CD4-positive, alpha-beta T cell treated with Interleukin-6 for 4 hours (primary cell): ENCODE results near the gene ERC1.

Experiments used
- DNase-seq: peaks from one replicate; pipeline ENCODE4 v3.0.0-alpha.2; 2020; ENCODE audit warnings: mixed read lengths

The ERC1 gene

DNA sequence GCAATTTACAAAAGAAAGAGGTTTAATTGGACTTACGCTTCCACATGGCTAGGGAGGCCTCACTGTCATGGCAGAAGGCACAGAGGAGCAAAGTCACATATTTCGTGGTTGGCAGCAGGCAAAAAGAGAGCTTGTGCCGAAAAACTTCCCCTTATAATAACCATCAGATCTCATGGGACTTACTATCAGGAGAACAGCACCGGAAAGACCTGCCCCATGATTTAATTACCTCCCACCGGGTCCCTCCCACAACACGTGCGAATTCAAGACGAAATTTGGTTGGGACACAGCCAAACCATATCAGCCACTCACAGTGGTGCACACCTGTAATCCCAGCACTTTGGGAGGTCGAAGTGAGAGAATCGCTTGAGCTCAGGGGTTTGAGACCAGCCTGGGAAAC, 534.8 kb downstream of the ERC1 start:
- no peak for DNase-seq

DNA sequence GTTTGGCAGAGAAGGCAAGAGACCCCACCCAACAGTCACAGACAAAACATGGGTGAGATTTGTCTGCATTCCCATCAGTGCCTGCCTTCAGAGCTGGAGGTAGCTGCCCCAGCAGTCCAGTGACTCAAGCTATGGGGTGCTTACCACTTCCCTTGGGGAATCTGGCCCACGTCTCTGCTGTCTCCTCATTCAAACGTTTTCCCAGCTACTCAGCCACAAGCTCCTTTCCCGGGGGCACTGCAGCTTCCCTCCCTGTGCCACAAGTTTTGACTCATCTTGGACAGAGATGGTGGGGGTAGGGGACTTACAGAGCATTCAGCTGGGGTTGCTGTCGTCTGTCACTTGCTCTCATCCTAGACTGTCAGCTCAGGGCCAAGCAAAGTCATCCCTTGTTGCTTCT, 536.8 kb downstream of the ERC1 start:
- no peak for DNase-seq

DNA sequence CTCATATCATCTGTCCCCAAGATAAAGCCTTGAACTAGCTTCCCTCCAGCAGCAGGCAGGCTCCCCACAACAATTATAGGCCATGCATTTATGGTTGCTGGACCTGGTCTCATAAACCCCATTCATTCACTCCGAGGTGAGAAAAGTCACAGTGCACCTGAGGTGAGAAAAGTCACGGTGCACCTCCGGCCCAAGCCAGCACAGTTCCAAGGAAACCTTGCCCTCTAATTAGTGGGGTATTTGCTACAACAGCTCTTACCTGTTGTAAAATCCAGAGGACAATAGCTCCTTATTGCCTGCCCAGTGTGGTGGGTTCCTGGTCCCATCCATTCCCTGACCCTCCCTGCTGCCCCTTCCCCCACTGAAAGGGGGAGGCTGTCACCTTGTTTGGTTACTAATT, 537.8 kb downstream of the ERC1 start:
- no peak for DNase-seq

DNA sequence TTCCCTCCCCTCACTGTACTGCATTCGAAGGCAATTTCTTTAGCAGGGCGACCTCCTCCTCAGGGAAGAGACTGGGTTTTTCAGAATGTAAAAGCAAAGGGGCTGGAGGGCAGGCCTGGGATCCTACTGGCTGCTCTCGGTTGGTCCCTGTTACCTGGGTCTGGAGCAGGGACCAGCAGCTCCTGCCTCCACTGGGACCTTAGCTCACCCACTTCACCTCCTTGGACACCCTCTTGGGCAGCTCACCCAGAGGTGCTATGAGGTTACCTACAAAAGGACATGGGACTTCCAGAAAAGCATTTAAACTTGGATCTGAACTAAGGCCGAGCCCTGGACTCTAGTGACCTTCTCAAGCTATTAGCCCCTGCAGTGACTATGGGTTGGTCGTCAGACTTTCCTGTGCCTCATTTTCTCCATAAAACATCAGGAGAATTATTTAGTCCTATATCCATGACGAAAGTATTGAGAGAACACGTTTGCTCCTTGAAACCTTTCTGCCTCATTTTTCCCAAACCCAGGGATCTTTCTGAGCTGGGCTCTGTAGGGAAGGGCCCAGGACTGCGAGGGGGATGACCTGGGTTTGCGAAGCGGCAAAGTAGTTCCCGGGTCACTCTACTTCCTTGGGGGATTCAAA, 538.3 kb downstream of the ERC1 start:
- no peak for DNase-seq

DNA sequence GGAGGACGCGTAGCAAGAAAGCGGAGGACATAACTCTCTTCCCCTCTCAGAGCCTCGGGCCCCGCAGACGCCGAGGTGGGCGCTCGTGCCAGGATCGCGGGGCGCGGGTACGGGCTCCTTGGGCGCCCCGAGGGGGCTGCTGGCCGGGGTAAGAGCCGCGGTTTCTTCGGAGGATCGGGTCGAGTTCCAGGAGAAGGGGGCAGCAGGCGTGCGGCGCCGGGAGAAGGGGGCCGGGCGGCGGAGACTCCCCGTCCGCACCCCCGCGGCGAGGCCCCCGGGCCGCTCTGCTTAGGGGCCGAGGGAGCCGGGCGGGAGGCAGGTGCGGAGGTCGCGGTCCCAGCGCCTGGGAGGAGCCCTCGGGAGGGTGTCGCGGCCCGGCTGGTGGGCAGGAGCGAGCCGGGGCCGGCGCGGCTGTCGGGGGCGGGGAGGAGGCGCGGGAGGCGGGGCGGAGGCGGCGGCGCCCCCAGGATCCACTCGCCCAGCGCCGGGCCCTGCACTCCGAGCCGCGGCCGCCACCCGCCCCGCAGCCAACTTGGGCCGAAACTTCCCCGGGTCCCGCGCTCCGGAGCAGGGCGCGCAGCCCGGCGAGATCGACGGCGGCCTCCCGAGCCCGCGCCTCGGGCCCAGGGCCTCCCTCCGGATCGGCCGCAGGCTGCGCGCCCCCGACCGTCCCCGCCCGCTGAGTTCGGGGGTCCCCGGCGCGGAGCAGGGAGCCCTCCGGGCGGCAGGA, 539.0 kb downstream of the ERC1 start:
- peak; percentile 27 for DNase-seq

DNA sequence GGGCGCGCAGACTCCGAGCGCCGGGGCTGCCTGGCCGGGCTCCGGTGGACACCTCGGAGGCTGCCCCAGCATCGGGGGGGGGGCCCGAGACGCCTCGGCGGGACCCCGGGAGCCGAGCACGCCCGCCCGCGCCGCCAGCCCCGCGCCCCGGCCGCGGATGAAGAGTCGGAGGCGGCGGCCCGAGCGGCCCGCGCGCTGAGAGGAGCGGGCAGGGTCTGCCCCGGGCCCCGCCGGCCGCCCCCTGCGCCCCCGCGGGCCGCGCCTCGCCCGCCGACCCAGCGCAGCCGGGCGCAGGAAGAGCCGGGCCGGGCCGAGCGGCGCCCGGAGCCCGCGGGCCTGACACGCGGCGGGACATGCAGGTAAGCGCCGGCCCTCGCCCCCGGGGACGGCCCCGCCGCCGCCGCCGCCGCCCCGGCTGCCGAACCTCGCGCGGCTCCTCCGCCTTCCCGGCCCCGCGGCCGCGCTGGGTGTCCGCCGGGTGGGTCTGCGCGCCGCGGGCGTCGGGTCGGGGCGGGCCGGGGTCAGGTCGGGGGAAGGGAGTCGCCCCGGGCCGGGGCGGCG, 539.6 kb downstream of the ERC1 start:
- no peak for DNase-seq

DNA sequence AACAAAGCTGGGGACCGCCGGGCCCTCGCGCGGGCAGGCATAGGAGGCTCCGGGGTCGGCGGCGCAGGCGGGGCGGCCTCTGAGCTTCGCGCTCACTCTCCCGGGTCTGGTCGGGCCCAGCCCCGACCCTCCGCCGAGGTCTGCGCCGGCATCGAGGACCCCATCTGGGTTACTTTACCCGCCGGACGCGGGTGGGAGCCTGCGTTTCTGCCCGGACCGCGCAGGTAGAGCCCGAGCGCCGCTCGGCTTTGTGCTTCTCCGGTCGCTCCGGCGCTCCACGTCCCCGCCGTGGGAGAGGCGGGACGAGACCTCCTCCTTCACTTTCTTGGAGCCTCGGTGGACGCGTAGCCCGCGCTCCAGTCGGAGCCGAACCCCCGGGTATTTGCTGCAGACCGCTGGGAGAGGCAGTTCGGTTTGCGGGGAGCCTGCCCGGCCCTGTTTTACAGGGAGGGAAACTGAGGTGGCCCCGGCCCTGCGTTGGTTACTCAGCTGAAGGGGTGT, 540.2 kb downstream of the ERC1 start:
- peak; percentile 9 for DNase-seq

DNA sequence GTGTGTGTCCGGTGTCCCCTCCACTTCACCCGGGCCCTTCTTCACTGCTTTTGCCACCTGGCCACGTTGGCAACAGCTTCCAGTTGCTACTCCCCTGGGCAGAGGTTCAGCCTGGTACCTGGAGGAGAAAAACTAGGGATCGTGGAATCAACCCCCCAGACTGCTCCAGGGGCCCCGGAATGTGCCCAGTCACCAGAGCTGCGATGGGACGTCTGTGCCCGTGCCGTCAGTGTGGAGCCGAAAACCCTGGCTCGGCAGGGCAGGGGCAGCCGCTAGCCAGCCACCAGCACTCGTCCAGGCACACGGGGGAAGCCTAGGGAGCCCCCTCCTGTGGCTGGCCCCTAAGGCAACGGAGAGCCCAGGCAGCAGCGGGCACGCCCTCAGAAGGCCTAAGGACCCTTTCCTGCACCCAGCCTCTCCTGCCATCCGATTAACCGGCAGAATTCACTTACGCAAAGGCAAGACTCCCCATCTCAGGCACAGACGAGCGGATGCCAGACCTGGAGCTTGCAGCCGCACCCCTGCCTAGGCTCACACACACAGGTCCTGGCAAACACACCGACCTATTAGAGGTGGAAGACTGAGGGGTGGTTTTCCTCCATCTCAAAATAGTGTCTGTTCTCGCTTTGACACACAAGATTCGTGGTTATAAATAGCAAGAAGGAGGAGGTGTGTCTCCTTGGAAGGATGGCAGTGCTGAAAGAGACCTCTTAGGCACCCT, 540.8 kb downstream of the ERC1 start:
- DNase-seq = no peak

DNA sequence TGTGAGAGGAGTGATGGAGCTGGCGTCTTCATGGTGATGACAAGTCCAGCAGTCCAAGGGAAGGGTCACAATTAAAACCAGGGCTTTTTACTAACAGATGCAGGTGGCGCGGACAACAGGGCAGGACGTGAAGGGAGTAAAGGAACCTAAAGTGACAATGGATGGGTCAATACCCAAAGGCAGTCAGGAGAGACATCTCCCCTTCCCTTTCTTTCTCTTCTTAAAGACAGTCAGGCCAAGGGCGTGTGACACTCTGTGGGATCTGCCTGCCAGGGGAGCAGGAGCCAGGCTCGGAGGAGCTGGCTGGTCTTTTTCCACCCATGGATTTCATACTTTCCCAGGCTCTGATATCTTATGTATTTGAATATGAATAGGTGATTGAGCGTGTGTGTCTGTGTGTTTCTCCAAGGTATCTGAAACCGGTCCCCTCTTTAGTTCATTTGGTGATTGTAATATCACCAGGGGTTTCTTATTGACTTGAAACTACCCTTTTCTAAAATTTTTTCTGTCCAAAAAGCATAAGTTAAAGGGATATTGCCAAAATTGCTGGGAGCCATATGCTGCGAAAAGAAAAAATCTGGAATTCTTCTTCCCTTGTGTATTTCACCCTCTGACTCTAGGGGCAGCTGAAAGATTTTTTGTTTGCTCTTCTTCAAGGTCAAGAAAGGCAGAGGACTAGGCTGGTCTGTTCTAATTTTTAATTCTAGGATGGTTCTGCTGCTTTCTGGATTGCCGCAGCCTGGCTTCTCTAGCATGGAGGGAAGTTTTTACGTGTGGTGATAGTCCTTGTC, 541.5 kb downstream of the ERC1 start:
- no peak for DNase-seq

DNA sequence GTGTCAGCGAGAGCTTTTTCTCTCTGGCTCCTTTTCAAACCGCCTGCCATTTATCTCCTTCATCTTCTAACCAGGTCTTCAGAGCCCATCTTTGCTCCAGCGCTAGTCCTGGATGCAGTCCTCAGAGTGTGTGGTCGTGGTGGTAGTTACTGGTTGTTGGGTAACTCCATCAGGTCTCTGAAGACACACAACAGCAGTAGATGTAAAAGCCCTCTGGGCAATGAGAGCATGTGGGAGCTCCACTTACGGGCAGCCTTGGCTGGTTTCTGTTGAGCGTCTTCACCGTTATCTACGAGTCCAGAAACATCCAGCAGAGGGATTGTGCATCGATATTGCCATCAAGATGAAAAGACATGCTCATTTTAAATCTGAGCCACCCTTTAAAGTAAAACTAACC, 542.2 kb downstream of the ERC1 start:
- DNase-seq = peak; percentile 23

DNA sequence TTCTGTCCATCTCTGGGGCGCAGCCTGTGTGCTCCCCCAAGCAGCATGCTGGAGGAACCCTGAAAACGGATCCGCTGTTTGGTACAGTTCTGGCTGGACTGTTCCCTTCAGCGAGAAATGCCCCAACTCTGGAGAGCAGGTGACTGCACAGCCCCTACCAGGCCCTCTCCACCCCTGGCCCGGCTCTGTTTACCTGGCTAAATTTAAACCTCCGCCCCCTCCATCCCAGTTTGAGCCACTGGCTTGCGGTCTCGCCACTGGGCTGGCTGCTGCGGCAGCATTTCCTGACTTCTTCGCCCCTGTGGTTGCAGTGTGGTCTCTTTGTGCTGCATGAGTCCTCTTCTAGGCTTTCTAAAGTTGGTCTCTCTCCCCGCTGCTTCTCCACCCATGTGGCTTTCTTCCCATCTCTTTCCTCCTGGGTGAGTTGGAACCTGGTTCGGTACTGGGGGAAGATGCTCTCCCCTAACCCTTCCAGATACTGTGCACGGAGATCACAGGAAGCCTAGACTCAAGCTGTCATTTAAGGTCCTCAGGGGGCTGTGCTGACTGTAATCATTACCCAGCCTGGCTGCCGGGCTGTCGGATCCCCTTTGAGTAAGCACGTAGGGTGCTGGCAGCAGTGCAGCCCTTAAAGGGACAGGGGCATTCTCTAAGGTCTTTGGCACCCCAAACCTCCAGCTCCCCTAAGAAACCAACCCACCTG, 542.7 kb downstream of the ERC1 start:
- peak; percentile 41 for DNase-seq

DNA sequence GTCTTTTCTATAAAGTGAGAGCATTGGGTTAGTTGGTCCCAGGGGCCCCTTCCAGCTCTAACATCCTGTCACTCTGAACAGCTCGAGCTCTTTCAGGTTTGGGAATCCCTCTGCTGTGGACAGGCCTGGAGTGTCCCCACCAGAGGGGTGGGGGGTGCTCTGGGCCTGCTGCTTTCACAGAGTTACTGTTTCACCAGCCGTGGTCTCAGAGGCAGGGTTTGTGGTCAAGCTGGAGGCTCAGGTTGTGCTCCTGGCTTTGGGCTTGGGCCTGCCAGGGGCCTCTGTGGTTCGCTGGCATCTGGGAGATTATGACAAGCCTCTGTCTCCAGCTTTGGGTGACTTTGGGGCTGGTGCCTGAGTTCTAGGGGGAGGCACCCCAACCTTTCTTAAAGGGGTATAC, 543.7 kb downstream of the ERC1 start:
- no peak for DNase-seq

DNA sequence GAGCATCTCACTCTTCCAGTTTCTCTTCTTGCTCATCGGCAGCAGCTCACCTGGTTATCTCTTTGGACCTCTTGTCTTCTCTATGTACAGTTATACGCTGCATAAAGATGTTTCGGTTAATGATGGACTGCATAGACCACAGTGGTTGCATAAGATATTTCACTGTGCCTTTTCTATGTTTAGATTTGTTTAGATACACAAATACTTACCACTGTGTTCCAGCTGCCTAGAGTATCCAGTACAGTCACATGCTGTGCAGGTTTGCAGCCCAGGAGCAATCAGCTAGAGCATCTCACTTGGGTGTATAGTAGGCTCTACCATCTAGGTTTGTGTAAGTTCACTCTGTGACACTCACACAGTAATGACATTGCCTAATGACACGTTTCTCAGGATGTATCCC, 545.8 kb downstream of the ERC1 start:
- DNase-seq = no peak

DNA sequence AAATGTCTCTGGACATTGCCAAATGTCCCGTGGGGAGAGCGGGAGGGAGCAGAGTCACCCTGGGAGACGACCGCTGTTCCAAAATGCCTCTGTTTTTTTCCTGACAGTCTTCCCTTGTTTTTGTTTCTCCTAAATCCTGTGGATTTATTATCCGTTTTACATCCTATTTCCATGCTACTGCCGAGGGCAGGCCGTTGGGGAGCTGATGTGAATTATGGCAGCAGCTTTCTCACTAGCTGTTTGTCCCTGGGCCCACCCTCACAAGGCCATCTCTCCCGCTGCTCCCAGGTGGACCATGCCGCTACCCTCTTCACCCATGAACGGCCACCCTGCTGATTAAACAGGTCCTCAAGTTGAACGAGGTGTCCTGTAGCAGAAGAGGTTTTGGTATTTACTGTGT, 548.1 kb downstream of the ERC1 start:
- DNase-seq = no peak

DNA sequence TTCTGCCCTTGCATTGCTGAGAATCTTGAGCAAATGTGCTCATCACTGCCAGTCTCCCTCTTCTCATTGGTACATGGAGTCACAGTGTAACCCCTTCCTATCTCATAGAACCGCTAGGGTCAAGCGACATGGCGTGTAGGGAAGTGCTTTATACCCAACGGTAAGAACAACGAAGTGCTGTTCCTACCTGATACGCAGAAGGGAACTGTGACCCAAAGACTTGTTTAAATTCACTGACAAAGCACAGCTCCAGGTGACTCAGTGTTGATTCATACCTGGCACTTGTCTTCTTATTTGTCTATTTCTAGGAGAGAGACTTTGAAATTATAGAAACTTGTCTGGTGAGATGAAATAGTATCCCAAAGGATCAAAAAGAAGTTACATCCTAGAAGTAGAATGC, 549.7 kb downstream of the ERC1 start:
- DNase-seq = no peak

DNA sequence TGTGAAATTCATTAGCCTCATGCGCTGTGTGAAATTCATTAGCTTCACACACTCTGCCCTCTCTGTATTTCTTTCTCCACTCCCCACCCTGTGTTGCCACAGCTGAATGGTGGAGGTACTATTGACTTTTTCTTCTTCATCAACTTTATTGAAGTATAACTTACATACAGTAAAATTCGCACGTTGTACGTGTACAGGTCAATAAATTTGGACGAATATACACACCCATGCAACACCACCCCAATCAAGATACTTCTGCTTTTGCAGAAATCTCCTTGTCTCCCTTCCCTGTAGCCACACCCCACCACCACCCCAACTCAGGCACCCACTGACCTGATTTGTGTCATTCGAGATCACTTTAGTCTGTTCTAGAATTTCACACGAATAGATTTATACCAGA, 551.6 kb downstream of the ERC1 start:
- no peak for DNase-seq

DNA sequence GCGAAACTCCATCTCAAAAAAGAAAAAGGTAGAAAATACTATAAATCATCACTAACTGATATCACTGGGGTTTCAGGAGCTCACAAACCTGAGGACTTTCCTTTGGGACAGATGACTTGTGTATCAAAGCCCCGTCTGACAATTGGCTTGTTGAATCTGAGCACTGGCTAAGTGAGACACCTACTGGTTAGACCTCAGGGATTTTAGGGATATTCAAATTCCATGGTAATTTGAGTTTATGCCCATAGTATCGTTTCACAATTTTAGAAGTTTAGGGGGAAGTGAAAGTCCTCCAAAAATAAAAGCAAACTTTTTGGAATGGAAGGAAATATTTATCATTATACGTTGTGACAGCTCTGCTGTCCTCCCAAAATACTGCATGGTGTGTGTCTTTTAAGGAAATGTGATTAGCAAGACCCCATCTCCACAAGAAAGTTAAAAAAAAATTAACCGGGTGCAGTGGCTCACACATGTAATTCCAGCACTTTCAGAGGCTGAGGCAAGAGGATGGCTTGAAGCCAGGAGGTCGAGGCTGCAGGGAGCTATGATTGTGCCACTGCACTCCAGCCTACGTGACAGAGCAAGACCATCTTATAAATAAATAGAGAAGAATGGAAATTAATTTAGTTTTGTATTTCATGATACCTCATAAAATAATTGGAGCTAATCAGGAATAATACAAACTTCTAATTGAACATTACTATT, 554.1 kb downstream of the ERC1 start:
- no peak for DNase-seq
